ENCODE measurements around the gene CERS1. TPM values are rescaled to one million over a fixed set of nuclear protein-coding genes. Genes with fewer than 3 reads are reported as not detected.

Gene CERS1
- total RNA-seq, 2 donors from 2014 or later = not detected

DNA sequence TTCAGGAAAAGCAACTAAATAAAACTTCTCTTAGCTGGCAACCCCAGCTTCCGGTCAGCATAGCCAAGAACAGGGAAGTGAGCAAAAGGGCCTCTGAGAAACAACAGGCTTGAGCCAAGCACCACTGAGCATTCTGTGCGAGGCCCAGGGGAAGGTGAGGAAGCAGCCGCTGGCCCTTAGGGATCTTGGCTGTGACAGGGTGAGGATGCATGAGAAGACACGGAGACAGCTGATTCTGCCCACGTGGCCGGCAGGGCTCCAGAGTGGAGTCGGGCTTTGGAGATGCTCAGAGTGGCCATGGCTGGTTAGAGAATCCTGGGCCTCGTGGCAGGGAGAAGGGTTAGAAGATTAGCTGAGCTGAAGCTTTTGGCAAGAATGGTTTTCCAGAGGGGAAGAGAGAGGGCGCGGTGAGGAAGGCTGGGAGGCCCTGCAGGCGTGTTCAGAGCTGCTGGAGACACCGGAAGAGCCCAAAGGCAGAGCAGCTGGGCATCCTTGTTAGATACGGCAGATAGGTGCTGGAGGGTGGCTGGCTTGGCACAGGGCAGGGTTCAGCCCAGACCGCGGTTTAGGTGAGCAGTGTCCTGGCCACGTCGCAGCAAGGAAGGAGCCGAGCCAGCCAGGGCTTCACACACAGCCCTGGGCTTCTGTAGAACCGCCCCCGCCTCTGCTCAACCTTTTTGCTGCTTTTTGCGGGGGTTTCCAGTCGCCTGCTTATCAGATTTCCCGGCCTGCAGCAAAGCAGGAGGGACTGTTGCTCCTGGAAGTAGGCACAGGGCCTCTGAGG, 46.9 kb downstream of the CERS1 start:
- H3K27me3 Mint-ChIP-seq = no peaks in the 10 kb centered on the region
- ATAC-seq = peak; percentile 24
- peaks cover 32% of the 10 kb centered on the region for H3K4me1 Mint-ChIP-seq
- H3K4me3 Mint-ChIP-seq = peak overlapping the region; percentile 80
- DNase-seq = no peak
- H3K9me3 ChIP-seq (ENCODE audit: control insufficient read depth, low read length, poor library complexity, severe bottlenecking) = no peaks in the 10 kb centered on the region
- peak overlapping the region; percentile 86 for H3K27ac Mint-ChIP-seq
- H3K36me3 Mint-ChIP-seq (ENCODE audit: low read depth) = peaks cover 5% of the 10 kb centered on the region

DNA sequence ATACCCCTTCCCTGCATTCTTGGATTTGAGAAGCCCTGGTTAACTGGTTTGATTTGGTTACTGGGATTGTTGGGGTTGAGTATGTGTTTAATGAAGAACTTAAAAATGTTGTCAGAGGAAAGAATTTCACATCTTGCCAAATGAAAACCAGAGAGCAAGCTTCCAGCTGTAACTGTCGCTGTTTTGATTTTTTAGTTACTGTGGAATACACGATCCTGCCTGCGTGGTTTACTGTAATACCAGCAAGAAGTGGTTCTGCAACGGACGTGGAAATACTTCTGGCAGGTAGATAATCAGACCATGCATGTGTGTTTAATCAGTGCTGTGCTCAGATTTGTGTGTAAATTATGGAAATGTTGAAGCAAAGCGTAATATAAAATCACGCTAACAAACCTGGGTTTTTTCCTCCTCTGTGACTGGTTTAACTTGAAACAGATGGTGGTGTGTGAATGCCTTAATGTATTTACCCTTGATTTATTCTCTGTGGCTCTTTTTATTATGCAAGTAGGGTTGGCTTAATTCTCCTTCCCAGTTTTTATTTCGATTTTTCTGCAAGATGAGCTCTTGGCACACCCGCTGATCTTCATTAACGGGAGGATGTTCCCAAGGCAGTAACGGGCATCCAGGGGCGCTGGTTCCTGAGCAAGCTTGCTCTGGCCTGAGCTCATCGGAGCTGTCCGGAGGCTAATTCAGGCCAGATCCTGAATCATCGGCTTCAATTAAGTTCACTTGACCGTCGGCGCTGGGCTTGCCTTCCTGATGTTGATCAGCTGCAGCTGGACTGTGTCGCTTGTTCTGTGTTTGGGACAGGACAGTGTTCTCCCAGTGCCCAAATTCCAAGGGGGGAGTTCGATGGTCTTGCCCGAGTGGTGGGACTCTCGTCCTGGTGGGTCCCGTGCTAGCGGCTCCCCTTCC, 48.2 kb downstream of the CERS1 start:
- DNase-seq (no peak), ATAC-seq (no peak)
- H3K9me3 ChIP-seq (ENCODE audit: control insufficient read depth, low read length, poor library complexity, severe bottlenecking) = no peaks in the 10 kb centered on the region
- H3K27me3 Mint-ChIP-seq = no peaks in the 10 kb centered on the region
- peaks cover 5% of the 10 kb centered on the region for H3K36me3 Mint-ChIP-seq (ENCODE audit: low read depth)
- no peak overlapping the region for H3K4me3 Mint-ChIP-seq
- H3K27ac Mint-ChIP-seq = peak overlapping the region; percentile 60
- H3K4me1 Mint-ChIP-seq = peaks cover 45% of the 10 kb centered on the region

DNA sequence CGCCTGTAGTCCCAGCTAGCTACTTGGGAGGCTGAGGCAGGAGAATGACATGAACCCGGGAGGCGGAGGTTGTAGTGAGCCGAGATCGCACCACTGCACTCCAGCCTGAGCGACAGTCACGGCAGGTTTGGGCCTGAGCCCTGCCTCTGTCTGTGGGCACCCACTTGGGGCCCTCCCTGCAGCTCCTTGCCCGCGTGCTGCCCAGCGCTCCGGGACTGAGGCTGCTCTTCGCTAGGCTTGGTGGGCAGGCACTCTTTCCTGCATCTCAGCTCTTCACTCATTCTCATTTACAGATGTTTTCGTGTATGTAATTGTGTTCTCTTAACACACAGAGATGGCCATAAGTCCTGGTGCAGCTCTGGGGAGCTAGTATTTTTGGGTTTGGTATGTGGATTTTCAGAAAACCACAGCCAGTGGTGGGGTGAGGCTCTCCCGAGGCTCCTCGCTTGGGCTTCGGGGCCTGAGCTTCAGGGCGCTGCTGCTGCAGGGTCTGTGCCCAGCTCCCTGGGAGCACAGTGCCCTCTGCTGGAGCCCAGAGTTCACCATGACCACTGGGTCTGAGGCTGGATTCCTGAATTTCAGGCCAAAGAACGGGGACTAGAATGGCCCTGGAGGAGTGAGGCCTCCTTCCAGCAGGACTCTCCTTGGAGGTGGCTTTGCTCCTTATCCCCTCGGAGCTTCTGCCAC, 49.0 kb downstream of the CERS1 start:
- peak overlapping the region; percentile 59 for H3K4me3 Mint-ChIP-seq
- peak overlapping the region; percentile 60 for H3K27ac Mint-ChIP-seq
- peaks cover 46% of the 10 kb centered on the region for H3K4me1 Mint-ChIP-seq
- peaks cover 3% of the 10 kb centered on the region for H3K36me3 Mint-ChIP-seq (ENCODE audit: low read depth)
- H3K9me3 ChIP-seq (ENCODE audit: control insufficient read depth, low read length, poor library complexity, severe bottlenecking) = no peaks in the 10 kb centered on the region
- ATAC-seq (peak; percentile 71), DNase-seq (peak; percentile 31 to 57 (median 38))
- no peaks in the 10 kb centered on the region for H3K27me3 Mint-ChIP-seq

DNA sequence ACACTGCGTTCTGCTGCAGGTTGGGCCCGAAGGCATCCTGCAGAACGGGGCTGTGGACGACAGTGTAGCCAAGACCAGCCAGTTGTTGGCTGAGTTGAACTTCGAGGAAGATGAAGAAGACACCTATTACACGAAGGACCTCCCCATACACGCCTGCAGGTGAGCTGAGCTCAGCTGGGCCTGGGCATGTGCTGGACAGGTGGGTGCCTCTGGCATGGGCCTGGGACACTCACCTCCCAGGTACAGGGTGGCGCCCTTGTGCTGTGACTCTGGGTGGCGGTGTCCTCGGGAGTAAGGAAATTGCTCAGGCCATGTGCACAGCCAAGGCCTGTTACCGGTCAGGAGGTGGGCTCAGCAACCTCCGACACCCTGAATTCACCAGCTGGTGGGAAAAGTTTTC, 50.0 kb downstream of the CERS1 start:
- Mint-ChIP-seq H3K27me3 (no peaks in the 10 kb centered on the region), H3K4me1 (peaks cover 54% of the 10 kb centered on the region), H3K27ac (no peak overlapping the region), H3K4me3 (peak overlapping the region; percentile 31), H3K36me3 (ENCODE audit: low read depth) (peaks cover 3% of the 10 kb centered on the region)
- no peak for DNase-seq
- H3K9me3 ChIP-seq (ENCODE audit: control insufficient read depth, low read length, poor library complexity, severe bottlenecking) = no peaks in the 10 kb centered on the region
- ATAC-seq = no peak

DNA sequence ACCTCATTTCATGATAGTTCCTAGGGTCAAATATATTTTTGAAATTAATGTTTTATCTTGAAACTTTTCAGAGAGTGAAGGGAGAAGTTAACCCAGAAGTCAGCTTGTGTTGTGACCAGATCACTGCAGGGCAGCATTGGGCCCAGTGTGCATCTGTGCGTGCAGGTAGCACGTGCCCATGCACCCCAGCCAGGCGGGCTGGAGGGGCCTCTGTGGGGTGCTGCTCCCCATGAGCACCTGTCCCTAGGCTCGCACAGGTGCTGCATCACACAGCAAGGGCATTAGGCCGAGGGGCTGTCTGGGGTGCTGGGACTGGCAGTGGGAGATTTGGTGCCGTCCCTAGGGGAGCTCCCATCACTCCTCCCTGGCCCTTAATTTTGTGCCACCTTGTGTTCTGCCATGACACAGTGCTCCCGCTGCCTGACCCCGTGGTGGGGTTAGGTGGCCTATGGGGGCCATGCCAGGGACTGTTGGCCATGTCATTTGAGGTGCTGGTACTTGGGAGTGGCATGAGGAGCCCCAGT, 51.1 kb downstream of the CERS1 start:
- no peaks in the 10 kb centered on the region for H3K27me3 Mint-ChIP-seq
- H3K36me3 Mint-ChIP-seq (ENCODE audit: low read depth) = peaks cover 3% of the 10 kb centered on the region
- H3K9me3 ChIP-seq (ENCODE audit: control insufficient read depth, low read length, poor library complexity, severe bottlenecking) = no peaks in the 10 kb centered on the region
- H3K27ac Mint-ChIP-seq = peak overlapping the region; percentile 86
- H3K4me1 Mint-ChIP-seq = peaks cover 63% of the 10 kb centered on the region
- DNase-seq = no peak
- peak overlapping the region; percentile 82 for H3K4me3 Mint-ChIP-seq
- no peak for ATAC-seq

DNA sequence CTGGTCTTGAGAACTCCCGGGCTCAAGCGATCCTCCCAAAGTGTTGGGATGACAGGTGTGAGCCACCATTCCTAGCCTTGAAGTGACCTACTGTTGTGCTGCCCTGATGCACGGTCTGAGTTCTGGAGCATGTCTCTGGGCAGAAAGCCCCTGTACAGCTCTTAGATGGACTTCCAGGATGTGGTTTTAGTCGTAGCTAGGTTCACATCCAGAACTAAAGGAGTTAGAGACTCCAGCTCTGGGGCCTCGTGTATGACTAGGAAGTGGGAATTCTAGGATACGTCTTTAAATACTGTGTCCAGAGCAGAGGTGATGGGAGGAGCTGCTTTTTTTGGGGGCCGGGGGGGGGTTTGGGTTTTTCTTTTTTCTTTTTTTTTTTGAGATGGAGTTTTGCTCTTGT, 52.0 kb downstream of the CERS1 start:
- Mint-ChIP-seq H3K27ac (peak overlapping the region; percentile 86), H3K4me1 (peaks cover 57% of the 10 kb centered on the region), H3K36me3 (ENCODE audit: low read depth) (peaks cover 2% of the 10 kb centered on the region), H3K27me3 (no peaks in the 10 kb centered on the region), H3K4me3 (peak overlapping the region; percentile 82)
- ATAC-seq (no peak), DNase-seq (no peak)
- no peaks in the 10 kb centered on the region for H3K9me3 ChIP-seq (ENCODE audit: control insufficient read depth, low read length, poor library complexity, severe bottlenecking)

DNA sequence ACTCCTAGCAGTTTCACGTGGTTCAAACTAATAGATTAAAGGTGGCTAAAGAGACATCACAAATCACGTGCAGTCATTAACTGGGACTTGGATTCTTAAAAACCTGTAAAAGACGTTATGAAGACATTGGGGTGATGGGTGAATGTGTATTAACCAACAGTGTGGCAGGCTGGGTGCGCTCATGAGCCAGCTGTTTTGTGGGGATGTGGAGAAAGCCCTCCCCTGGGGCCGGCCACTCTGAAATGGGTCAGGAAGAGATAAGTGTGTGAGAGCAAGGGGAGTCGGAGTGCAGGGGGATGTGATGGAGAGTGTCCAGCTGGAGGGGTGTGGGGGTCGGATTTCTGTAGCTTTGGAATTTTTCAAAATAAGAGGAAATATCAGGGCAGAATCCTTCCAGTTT, 53.8 kb downstream of the CERS1 start:
- no peak for DNase-seq
- ATAC-seq = no peak
- Mint-ChIP-seq H3K27ac (peak overlapping the region; percentile 92), H3K36me3 (ENCODE audit: low read depth) (no peaks in the 10 kb centered on the region), H3K4me3 (peak overlapping the region; percentile 82), H3K4me1 (peaks cover 65% of the 10 kb centered on the region), H3K27me3 (no peaks in the 10 kb centered on the region)
- H3K9me3 ChIP-seq (ENCODE audit: control insufficient read depth, low read length, poor library complexity, severe bottlenecking) = no peaks in the 10 kb centered on the region

DNA sequence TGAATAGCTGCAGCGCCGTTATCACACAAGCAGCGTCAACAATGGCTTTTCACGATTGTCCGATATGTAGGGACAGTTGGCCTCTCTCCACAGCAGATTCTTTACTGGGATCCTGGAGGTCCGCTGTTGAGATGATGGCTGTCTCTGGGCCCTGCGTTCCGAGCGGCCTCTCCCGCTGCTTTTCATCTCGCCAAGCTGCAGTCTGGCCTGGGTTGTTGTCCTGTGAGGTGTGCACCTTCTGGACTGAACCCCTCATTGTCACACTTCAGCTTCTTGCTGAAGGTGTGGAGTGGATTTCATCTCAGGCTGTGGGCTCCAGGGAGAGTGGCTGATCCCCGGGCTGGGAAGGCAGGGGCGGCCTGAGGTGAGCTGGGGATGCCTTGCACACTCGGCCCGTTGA, 54.6 kb downstream of the CERS1 start:
- Mint-ChIP-seq H3K4me3 (peak overlapping the region; percentile 82), H3K27ac (peak overlapping the region; percentile 92), H3K4me1 (peaks cover 62% of the 10 kb centered on the region), H3K36me3 (ENCODE audit: low read depth) (no peaks in the 10 kb centered on the region), H3K27me3 (no peaks in the 10 kb centered on the region)
- DNase-seq (no peak), ATAC-seq (no peak)
- no peaks in the 10 kb centered on the region for H3K9me3 ChIP-seq (ENCODE audit: control insufficient read depth, low read length, poor library complexity, severe bottlenecking)

DNA sequence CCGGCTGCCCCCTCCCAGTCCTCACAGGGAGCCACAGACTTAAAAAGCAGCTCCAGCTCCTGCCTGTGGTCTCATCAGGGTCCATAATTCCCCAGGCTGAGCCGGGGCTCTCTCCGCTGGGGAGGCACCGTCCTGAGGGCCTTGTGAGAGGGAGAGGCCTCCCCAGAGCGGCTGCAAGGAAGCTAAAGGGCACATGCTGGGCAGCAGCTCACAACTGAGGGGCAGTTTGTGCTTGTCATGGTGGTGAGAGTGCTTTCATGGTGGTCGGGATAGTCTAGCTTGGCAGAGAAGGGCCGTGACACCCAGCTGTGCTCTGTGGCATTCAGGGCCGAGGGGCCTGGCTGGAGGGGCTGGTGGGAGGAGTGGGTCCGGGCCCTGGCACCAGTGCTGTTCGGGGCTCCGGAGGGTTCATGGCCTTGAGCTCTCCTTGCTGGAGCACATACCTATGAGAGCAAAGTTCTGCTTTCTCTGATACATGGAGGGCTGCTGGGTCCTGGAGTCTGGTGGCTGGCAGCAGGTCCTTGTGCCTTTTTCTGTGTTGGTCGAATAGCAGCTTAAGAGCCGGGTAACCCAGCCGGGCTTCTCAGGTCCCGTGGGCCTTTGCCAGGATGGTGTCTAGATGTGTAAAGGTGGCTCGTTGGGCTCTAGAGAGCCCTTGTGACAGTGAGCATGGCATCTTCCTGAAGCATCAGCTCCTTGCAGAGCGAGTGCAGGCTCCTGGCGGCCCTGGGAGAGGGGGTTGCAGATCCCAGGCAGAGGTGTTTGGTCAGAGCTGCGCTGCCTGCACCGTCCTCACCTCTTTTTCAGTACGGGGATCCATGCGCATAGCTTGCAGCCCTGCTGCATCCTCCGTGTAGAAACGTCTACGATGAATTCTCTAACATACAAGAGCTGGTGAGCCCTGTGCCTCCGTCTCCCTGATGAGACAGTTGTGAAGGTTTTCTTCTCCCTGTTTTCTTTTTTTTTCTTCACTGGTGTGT, 55.4 kb downstream of the CERS1 start:
- no peak for DNase-seq
- ATAC-seq = no peak
- peak overlapping the region; percentile 92 for H3K27ac Mint-ChIP-seq
- no peaks in the 10 kb centered on the region for H3K9me3 ChIP-seq (ENCODE audit: control insufficient read depth, low read length, poor library complexity, severe bottlenecking)
- peaks cover 63% of the 10 kb centered on the region for H3K4me1 Mint-ChIP-seq
- peak overlapping the region; percentile 82 for H3K4me3 Mint-ChIP-seq
- H3K36me3 Mint-ChIP-seq (ENCODE audit: low read depth) = no peaks in the 10 kb centered on the region
- H3K27me3 Mint-ChIP-seq = no peaks in the 10 kb centered on the region

DNA sequence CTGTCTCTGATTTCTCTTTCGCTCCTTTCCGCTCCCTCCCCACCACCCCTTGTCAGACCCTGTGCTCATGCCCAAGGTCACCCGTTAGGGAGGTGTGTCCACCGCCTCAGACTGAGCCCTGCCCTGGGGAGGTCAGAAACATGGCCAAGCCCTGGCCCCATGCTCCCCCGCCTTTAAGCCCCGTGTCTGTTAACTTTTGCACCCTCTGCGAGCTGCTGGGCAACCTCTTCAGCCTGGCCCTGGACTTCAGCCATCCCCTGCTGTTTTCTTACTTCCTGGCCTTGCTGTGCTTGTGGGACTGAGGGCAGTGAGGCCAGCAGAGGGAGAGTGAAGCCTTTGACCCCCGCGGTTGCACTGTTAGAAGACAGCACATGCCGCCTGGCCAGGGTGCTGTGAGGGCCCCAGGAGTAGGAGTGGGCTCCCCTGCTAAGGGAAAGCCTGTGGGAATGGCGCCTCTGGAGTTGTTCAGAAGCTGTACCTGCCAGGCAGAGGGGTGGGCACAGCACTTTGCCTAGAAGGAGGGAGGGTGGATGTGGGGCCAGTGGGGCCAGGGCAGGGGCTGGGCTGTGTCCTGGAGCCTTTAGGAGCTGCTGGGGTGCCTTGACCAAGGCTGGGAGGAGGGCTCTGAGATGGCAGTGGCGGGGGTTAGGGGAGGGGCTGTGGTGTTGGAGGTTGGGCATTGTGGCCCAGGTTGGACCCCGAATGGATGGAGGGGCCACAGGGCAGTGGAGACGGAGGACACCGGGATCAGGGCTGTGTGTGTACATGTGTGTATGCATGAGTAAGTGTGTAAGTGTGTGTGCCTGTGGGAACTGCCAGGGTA, 56.3 kb downstream of the CERS1 start:
- H3K4me1 Mint-ChIP-seq = peaks cover 64% of the 10 kb centered on the region
- H3K9me3 ChIP-seq (ENCODE audit: control insufficient read depth, low read length, poor library complexity, severe bottlenecking) = no peaks in the 10 kb centered on the region
- no peaks in the 10 kb centered on the region for H3K36me3 Mint-ChIP-seq (ENCODE audit: low read depth)
- no peak for DNase-seq
- H3K27me3 Mint-ChIP-seq = no peaks in the 10 kb centered on the region
- ATAC-seq = no peak
- H3K27ac Mint-ChIP-seq = peak overlapping the region; percentile 92
- no peak overlapping the region for H3K4me3 Mint-ChIP-seq

DNA sequence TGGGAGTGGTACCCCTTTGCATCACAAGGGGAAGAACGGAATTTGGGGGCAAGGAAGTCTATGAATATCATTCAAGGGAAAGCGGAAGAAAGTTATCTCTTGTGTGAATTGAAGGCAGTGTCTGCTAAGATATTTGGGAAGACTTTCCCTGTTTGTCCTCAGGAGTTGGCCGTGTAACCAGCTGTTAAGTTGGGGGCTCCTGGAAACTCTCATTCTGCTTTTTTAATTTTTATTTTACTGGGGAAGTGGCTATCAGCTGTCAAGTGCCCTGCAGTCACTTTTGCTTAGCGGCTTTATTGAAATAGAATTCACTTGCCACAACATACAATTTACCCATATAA, 61.3 kb downstream of the CERS1 start:
- ATAC-seq (no peak), DNase-seq (no peak)
- Mint-ChIP-seq H3K27me3 (no peaks in the 10 kb centered on the region), H3K36me3 (ENCODE audit: low read depth) (peaks cover 2% of the 10 kb centered on the region), H3K27ac (peak overlapping the region; percentile 95), H3K4me3 (peak overlapping the region; percentile 95), H3K4me1 (peaks cover 46% of the 10 kb centered on the region)
- H3K9me3 ChIP-seq (ENCODE audit: control insufficient read depth, low read length, poor library complexity, severe bottlenecking) = no peaks in the 10 kb centered on the region

Data from T-helper 17 cell (primary cell).